Naive thymus-derived CD8-positive, alpha-beta T cell (primary cell): Measurements from ENCODE around the gene IRS1. TPM values are rescaled to one million over a fixed set of nuclear protein-coding genes. Genes with fewer than 3 reads are reported as not detected.

Experiments used
- ATAC-seq, 2 donors: fragments of 150-1000 bp; cut with Tn5 transposase in 1 of 2; sonication (Bioruptor Pico), chemical (Tn5 transposase) in 1 of 2; 1 replicate in 1 of 2; 2 replicates in 1 of 2; pipeline ENCODE4 v1.10.0; 2021; ENCODE audit warnings: mild to moderate bottlenecking in 2 of 2, moderate library complexity in 2 of 2
- POLR2A ChIA-PET: fragments of 350-600 bp; sonication (Branson Sonifier 250); formaldehyde crosslinking; loops from one replicate; lab custom pipeline; 2021; ENCODE audit warnings: antibody characterized with exemption; lab: Charles Lee
- DNase-seq, 10 donors: peaks; one replicate each; pipeline versions ENCODE4 v3.0.0 to v3.0.0-alpha.2; 2020 to 2022
- H3K27ac Mint-ChIP-seq, 10 donors: one replicate each; pipeline ENCODE4 v1.8.0; 2020 to 2022; ENCODE audit warnings: mild to moderate bottlenecking in 10 of 10, mixed read lengths in 10 of 10, moderate library complexity in 4 of 10, inconsistent platforms in 1 of 10
- H3K27me3 Mint-ChIP-seq, 5 donors: one replicate each; pipeline ENCODE4 v1.8.0; 2021 to 2022; ENCODE audit warnings: mixed read lengths in 5 of 5
- H3K36me3 Mint-ChIP-seq, 3 donors: one replicate each; pipeline ENCODE4 v1.8.0; 2020 to 2022; ENCODE audit warnings: mixed read lengths in 3 of 3, mild to moderate bottlenecking in 2 of 3, inconsistent platforms in 1 of 3
- H3K4me1 Mint-ChIP-seq, 4 donors: one replicate each; pipeline ENCODE4 v1.8.0; 2021 to 2022; ENCODE audit warnings: mixed read lengths in 4 of 4
- H3K4me3 Mint-ChIP-seq, 10 donors: one replicate each; pipeline ENCODE4 v1.8.0; 2020 to 2022; ENCODE audit warnings: mild to moderate bottlenecking in 10 of 10, mixed read lengths in 10 of 10, moderate library complexity in 6 of 10, inconsistent platforms in 1 of 10
- H3K9me3 Mint-ChIP-seq, 9 donors: one replicate each; pipeline ENCODE4 v1.8.0; 2020 to 2022; ENCODE audit warnings: mixed read lengths in 9 of 9, mild to moderate bottlenecking in 3 of 9, inconsistent platforms in 1 of 9, moderate library complexity in 1 of 9
- polyA plus RNA-seq, 3 donors: library from polyadenylated mRNA; unstranded; fragments of 300-500 nt; fragmentation: Illumina TruSeq; gene quantifications; one replicate each; pipeline ENCODE4 v1.2.3, GENCODE V29; 2021
- total RNA-seq, 8 experiments: library from RNA in 2 of 8; stranded (reverse) in 2 of 8; gene quantifications; one replicate each; pipeline ENCODE4 v1.2.3 and lab custom pipeline; 2021 to 2026

The IRS1 gene
- total and polyA plus RNA-seq, 5 experiments from 2014 or later, result 0.51 to 14.0 (median 0.84) TPM

- ATAC-seq (no peak), DNase-seq (no peak)
- Mint-ChIP-seq H3K27ac (no peak overlapping the region), H3K4me3 (no peak overlapping the region), H3K36me3 (peaks cover 5 to 10% (median 10%) of the 10 kb centered on the region in 3 donors), H3K9me3 (peaks cover 0 to 3% (median 0%) of the 10 kb centered on the region in 9 donors), H3K27me3 (no peaks in the 10 kb centered on the region), H3K4me1 (no peaks in the 10 kb centered on the region)
- POLR2A ChIA-PET, result no interaction called here
Measured at GRCh38 chr2:226732478-226733188, 67.0 kb downstream of the IRS1 start.

DNA sequence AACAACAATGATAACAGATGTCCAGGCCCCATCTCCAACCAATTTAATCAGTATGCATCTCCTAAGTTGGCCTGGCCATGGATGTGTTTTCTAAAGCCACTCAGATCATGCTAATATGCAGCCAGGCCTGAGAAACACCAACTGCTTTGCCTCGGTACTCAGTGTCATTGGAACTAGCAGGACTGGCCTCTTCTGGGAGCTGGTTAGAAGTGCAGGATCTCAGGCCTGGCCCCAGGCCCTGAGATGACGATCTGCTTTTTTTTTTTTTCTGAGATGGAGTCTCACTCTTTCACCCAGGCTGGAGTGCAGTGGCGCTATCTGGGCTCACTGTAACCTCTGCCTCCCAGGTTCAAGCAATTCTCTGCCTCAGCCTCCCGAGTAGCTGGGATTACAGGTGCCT is 69.1 kb downstream of the IRS1 start:
- H3K27ac Mint-ChIP-seq, result no peak overlapping the region
- H3K36me3 Mint-ChIP-seq, result peaks cover 0 to 3% (median 0%) of the 10 kb centered on the region in 3 donors
- peaks cover 0 to 4% (median 1%) of the 10 kb centered on the region in 4 donors for H3K4me1 Mint-ChIP-seq
- H3K9me3 Mint-ChIP-seq, result no peaks in the 10 kb centered on the region
- POLR2A ChIA-PET, result no interaction called here
- ATAC-seq (no peak), DNase-seq (no peak)
- peaks cover 1 to 6% (median 2%) of the 10 kb centered on the region in 5 donors for H3K27me3 Mint-ChIP-seq
- no peak overlapping the region for H3K4me3 Mint-ChIP-seq

- POLR2A ChIA-PET, result no interaction called here
- Mint-ChIP-seq H3K4me3 (no peak overlapping the region), H3K9me3 (no peaks in the 10 kb centered on the region), H3K27me3 (peaks cover 4 to 15% (median 10%) of the 10 kb centered on the region in 5 donors), H3K4me1 (peaks cover 0 to 5% (median 1%) of the 10 kb centered on the region in 4 donors), H3K36me3 (no peaks in the 10 kb centered on the region), H3K27ac (no peak overlapping the region)
- DNase-seq, result no peak
- no peak for ATAC-seq
Measured at GRCh38 chr2:226728996-226729395, 70.6 kb downstream of the IRS1 start.

DNA sequence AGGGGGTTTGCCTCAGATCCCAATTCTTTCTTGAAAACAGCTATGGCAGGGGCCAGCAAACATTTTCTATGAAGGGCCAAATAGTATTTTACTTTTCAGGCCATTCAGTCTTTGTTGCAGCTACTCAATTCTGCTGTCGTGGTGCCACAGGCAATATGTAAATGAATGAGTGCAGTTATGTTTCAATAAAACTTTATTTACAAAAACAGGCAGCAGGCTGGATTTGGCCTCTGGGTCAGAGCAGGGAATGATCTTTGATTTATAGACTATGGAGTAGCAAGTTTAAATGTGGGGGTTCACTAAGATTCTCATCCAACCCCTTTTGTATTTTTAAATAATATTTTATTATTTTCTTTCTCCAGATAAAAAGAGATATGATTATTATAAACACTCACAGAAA is 72.4 kb downstream of the IRS1 start:
- POLR2A ChIA-PET, result no interaction called here

DNA sequence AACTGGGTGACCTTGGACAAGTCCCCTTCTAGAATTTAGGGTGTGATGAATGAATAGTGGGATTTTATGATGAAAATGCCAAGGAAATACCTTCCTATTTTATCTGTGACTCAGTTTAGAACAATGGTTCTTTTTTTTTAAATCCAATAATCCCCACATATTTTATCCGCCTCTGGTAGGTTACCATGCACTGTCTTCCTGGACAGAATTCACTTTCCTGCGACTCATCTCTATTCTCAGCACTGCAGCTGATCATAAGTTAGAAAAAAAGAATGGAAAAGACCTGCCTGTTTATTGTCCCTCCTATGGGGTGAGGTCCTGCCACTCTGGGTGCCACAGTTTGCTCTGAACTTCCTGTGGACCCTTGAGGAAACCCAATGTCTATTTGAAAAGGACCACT is 73.1 kb downstream of the IRS1 start:
- no peak for DNase-seq
- Mint-ChIP-seq H3K4me1 (peaks cover 0 to 5% (median 1%) of the 10 kb centered on the region in 4 donors), H3K27ac (no peak overlapping the region), H3K4me3 (no peak overlapping the region), H3K27me3 (peaks cover 10 to 15% (median 11%) of the 10 kb centered on the region in 5 donors), H3K36me3 (no peaks in the 10 kb centered on the region), H3K9me3 (no peaks in the 10 kb centered on the region)
- POLR2A ChIA-PET, result no interaction called here
- ATAC-seq, result no peak

More for the DNA sequence above, 72.4 kb downstream of the IRS1 start:
- peaks cover 10 to 15% (median 11%) of the 10 kb centered on the region in 5 donors for H3K27me3 Mint-ChIP-seq
- H3K9me3 Mint-ChIP-seq, result no peaks in the 10 kb centered on the region
- ATAC-seq (no peak), DNase-seq (no peak)
- H3K27ac Mint-ChIP-seq, result no peak overlapping the region
- peaks cover 0 to 5% (median 1%) of the 10 kb centered on the region in 4 donors for H3K4me1 Mint-ChIP-seq
- no peaks in the 10 kb centered on the region for H3K36me3 Mint-ChIP-seq
- no peak overlapping the region for H3K4me3 Mint-ChIP-seq

DNA sequence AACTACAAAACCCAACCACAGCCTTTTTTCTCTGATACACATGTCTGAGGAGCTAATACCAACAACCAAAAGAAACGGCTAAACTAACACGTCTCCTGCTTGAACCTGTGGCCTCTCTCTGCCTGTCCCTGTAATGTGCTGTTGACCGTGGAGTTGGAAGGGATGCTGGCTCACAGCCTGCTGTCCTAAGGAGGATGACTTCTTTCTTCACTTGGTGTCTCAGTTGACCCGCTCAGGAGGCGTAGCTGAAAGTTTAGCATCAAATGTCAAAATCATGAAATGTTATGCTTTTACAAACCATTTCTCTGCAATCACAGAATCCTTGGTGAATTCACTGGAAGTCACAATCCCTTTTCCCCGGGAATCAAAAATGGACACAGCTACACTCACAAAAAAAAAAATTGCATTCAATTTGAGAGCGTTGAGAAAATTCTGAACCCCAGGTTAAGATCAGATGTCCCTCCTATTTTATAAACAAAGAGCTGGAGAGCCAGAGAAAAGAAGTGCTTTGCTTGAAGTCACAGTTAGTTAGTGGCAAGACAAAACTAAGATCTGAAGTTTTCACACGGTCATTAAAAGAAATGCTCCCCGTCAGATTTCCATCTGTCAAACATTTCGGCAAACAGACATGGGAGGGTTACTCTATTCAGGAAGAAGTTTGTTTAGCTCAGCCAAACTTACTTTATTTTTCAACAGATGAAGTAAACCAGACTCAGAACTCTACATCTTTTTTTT is 74.3 kb downstream of the IRS1 start:
- H3K4me3 Mint-ChIP-seq, result no peak overlapping the region
- H3K4me1 Mint-ChIP-seq, result peaks cover 0 to 5% (median 1%) of the 10 kb centered on the region in 4 donors
- no peaks in the 10 kb centered on the region for H3K9me3 Mint-ChIP-seq
- DNase-seq (no peak), ATAC-seq (no peak)
- no peaks in the 10 kb centered on the region for H3K36me3 Mint-ChIP-seq
- POLR2A ChIA-PET, result no interaction called here
- peaks cover 11 to 19% (median 16%) of the 10 kb centered on the region in 5 donors for H3K27me3 Mint-ChIP-seq
- no peak overlapping the region for H3K27ac Mint-ChIP-seq

- DNase-seq, result no peak
- POLR2A ChIA-PET, result no interaction called here
- Mint-ChIP-seq H3K27me3 (peaks cover 11 to 22% (median 20%) of the 10 kb centered on the region in 5 donors), H3K27ac (no peak overlapping the region), H3K4me1 (peaks cover 0 to 5% (median 1%) of the 10 kb centered on the region in 4 donors), H3K9me3 (no peaks in the 10 kb centered on the region), H3K36me3 (no peaks in the 10 kb centered on the region), H3K4me3 (no peak overlapping the region)
- no peak for ATAC-seq
Measured at GRCh38 chr2:226721541-226721940, 78.1 kb downstream of the IRS1 start.

GRCh38 chr2:226720948-226721347 is 78.7 kb downstream of the IRS1 start:
- peaks cover 11 to 22% (median 18%) of the 10 kb centered on the region in 5 donors for H3K27me3 Mint-ChIP-seq
- no peak for DNase-seq
- POLR2A ChIA-PET, result no interaction called here
- no peak overlapping the region for H3K4me3 Mint-ChIP-seq
- H3K36me3 Mint-ChIP-seq, result no peaks in the 10 kb centered on the region
- H3K27ac Mint-ChIP-seq, result no peak overlapping the region
- peaks cover 0 to 7% (median under 1%) of the 10 kb centered on the region in 4 donors for H3K4me1 Mint-ChIP-seq
- H3K9me3 Mint-ChIP-seq, result no peaks in the 10 kb centered on the region
- ATAC-seq, result no peak

GRCh38 chr2:226717719-226718118 is 81.9 kb downstream of the IRS1 start:
- Mint-ChIP-seq H3K4me1 (peaks cover 0 to 3% (median under 1%) of the 10 kb centered on the region in 4 donors), H3K9me3 (no peaks in the 10 kb centered on the region), H3K4me3 (no peak overlapping the region), H3K36me3 (no peaks in the 10 kb centered on the region), H3K27me3 (peaks cover 0 to 13% (median 9%) of the 10 kb centered on the region in 5 donors), H3K27ac (no peak overlapping the region)
- POLR2A ChIA-PET, result no interaction called here
- DNase-seq (no peak), ATAC-seq (no peak)

DNA sequence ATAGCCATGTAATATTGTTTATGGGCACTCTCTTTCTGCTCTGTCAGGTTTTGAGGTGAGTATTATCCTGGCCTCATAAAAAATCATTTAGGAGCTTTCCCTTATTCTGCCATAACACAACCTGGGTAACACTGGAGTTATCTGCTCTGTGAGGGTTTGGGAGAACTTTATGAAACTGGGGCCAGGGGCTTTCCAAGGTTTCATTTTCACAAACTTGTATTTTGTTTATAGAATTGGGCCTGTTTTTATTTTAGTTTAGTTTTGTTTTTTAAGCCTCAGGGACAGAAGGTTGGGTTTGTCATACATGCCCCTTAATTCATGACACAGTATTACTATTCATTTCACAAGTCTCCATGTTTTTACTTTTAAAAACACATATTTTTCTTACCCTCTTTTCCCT is 83.5 kb downstream of the IRS1 start:
- peaks cover 0 to 11% (median 9%) of the 10 kb centered on the region in 5 donors for H3K27me3 Mint-ChIP-seq

GRCh38 chr2:226715347-226715990 is 84.2 kb downstream of the IRS1 start:
- DNase-seq (no peak), ATAC-seq (no peak)
- POLR2A ChIA-PET, result no interaction called here
- H3K27me3 Mint-ChIP-seq, result peaks cover 0 to 9% (median 6%) of the 10 kb centered on the region in 5 donors
- no peak overlapping the region for H3K4me3 Mint-ChIP-seq
- H3K27ac Mint-ChIP-seq, result no peak overlapping the region
- H3K4me1 Mint-ChIP-seq, result peaks cover 0 to 3% (median under 1%) of the 10 kb centered on the region in 4 donors
- H3K36me3 Mint-ChIP-seq, result no peaks in the 10 kb centered on the region
- H3K9me3 Mint-ChIP-seq, result no peaks in the 10 kb centered on the region

More for the DNA sequence above, 83.5 kb downstream of the IRS1 start:
- peak overlapping the region in 2 of 10 donors; percentile 29 to 58 for H3K27ac Mint-ChIP-seq
- no peak overlapping the region for H3K4me3 Mint-ChIP-seq
- H3K36me3 Mint-ChIP-seq, result no peaks in the 10 kb centered on the region
- no peak for DNase-seq
- ATAC-seq, result no peak
- no peaks in the 10 kb centered on the region for H3K9me3 Mint-ChIP-seq
- POLR2A ChIA-PET, result no interaction called here
- peaks cover 0 to 3% (median under 1%) of the 10 kb centered on the region in 4 donors for H3K4me1 Mint-ChIP-seq

DNA sequence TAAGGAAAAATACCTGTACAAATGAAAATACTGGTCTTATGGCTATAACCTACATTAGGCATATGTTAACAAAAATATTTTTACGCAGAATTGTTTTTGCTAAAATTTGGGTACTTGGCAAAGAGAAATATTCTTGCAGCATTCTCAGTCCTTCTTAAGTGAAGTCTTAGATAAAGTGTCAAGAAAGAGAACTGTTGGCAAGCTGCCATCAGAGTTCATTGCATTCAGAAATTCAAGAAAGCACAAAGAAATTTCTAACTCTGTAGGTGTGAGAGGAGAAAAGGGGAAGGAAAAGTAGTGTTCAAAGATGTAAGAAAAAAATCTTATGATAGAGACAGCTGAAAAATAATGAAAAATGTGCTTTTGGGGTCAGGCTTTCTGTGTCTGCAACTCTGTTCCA is 86.7 kb downstream of the IRS1 start:
- POLR2A ChIA-PET, result no interaction called here
- H3K9me3 Mint-ChIP-seq, result no peaks in the 10 kb centered on the region
- ATAC-seq (no peak), DNase-seq (no peak)
- no peaks in the 10 kb centered on the region for H3K36me3 Mint-ChIP-seq
- peaks cover 0 to 4% (median 2%) of the 10 kb centered on the region in 5 donors for H3K27me3 Mint-ChIP-seq
- H3K27ac Mint-ChIP-seq, result no peak overlapping the region
- no peak overlapping the region for H3K4me3 Mint-ChIP-seq
- H3K4me1 Mint-ChIP-seq, result peaks cover 0 to 3% (median under 1%) of the 10 kb centered on the region in 4 donors
